Psoas muscle (tissue), 8 donors: ENCODE data around the gene RAB3D. TPM values are rescaled to one million over a fixed set of nuclear protein-coding genes. Genes with fewer than 3 reads are reported as not detected.

Experiments used
- ATAC-seq, 4 donors: fragments of 200-7000 bp; cut with Tn5 transposase; one replicate each; pipeline ENCODE4 v1.9.1; 2020; ENCODE audit warnings: moderate library complexity in 3 of 4, mild to moderate bottlenecking in 2 of 4
- DNase-seq, 2 donors: peaks; one replicate each; pipeline ENCODE4 v3.0.0-alpha.2; 2020
- H3K27ac ChIP-seq: fragments of 200-600 bp; one replicate; pipeline ENCODE4 v1.8.0; 2022
- H3K27me3 ChIP-seq, 3 donors: fragments of 200-600 bp in 1 of 3; one replicate each; pipeline versions ENCODE4 v1.6.1 to v1.8.0; 2013 to 2022; ENCODE audit warnings: low read length in 2 of 3, mild to moderate bottlenecking in 2 of 3, moderate library complexity in 1 of 3; ENCODE audit not compliant: insufficient read depth in 3 of 3
- H3K36me3 ChIP-seq, 2 donors: fragments of 200-600 bp in 1 of 2; one replicate each; pipeline versions ENCODE4 v1.6.1 to v1.8.0; 2013 to 2022; ENCODE audit warnings: low read depth in 1 of 2, mild to moderate bottlenecking in 1 of 2, moderate library complexity in 1 of 2; ENCODE audit not compliant: insufficient read depth in 1 of 2
- H3K4me1 ChIP-seq: fragments of 200-600 bp; one replicate; pipeline ENCODE4 v1.8.0; 2022
- H3K4me3 ChIP-seq: fragments of 200-600 bp; one replicate; pipeline ENCODE4 v1.8.0; 2022; ENCODE audit warnings: mild to moderate bottlenecking
- H3K9me3 ChIP-seq: fragments of 200-600 bp; one replicate; pipeline ENCODE4 v1.8.0; 2022
- CTCF ChIP-seq: fragments of 200-600 bp; IDR thresholded peaks from one replicate; pipeline ENCODE4 v1.8.0; 2022; ENCODE audit warnings: antibody characterized with exemption
- WGBS, 3 donors: extraction: QIAGEN DNeasy Blood & Tissue Kit; methylation state at CpG; one replicate each; pipeline versions ENCODE4 v1.1.6 to v1.1.7; 2013; 5-methylcytosine and 5-hydroxymethylcytosine counted together
- intact Hi-C, 2 donors: fragments of 100-400 bp; cut with DNase I; formaldehyde crosslinking; loops; one replicate each; pipeline versions ENCODE4 v1.11.0 to v1.14.2; 2022
- polyA plus RNA-seq, 3 donors: library from polyadenylated mRNA; stranded (reverse); fragments of 200-250 nt; gene quantifications; one replicate each; pipeline ENCODE4 v1.2.3, GENCODE V29; 2013
- total RNA-seq, 4 donors: library from RNA; stranded (reverse); fragmentation: NEBNext Ultra II Directional in 2 of 4; extraction: Animal tissue kit (Norgen Biotek cat#: 25700) in 2 of 4; gene quantifications; one replicate each; pipeline versions ENCODE4 v1.2.1 to v1.2.4, GENCODE V29; 2021 to 2023
- donor health status: healthy with polysubstance abuse.
- donor health status: DM: no; HTN: no; CAD: no; lungs with moderate emphysema.
- donor health status: Bipolar disorder and iron deficiency.
- donor health status: healthy.
- donor health status: DM: yes; HTN: yes; CAD: no.
- donor health status: DM: no; HTN: no; CAD: no.
- donor health status: DM: no; HTN: no; CAD: no.
- donor health status: DM: yes; HTN: yes; CAD: no.

The RAB3D gene
- total and polyA plus RNA-seq, 7 donors = 1.1 to 5.6 (median 4.0) TPM

- no peak for TF ChIP-seq CTCF
- intact Hi-C loops = no loop called here
- H3K4me3 ChIP-seq = no peak overlapping the region
- no peaks in the 10 kb centered on the region for H3K9me3 ChIP-seq
- H3K36me3 ChIP-seq = no peaks in the 10 kb centered on the region
- H3K27ac ChIP-seq = no peak overlapping the region
- WGBS, 3 donors = 69 to 76% (median 74%) methylated on average over 9 of the region's 9 CpGs
- ATAC-seq = no peak
- DNase-seq = no peak
- no peaks in the 10 kb centered on the region for H3K4me1 ChIP-seq
- H3K27me3 ChIP-seq = peaks cover 0 to 16% (median 0%) of the 10 kb centered on the region in 3 donors
These were observed 33.1 kb downstream of the RAB3D start for GRCh38 chr19:11306337-11306736.

- H3K4me3 ChIP-seq = no peak overlapping the region
- no peaks in the 10 kb centered on the region for H3K4me1 ChIP-seq
- TF ChIP-seq CTCF = no peak
- H3K36me3 ChIP-seq = no peaks in the 10 kb centered on the region
- intact Hi-C loops = no loop called here
- no peaks in the 10 kb centered on the region for H3K9me3 ChIP-seq
- no peak overlapping the region for H3K27ac ChIP-seq
- 79 to 90% (median 82%) methylated on average over 5 of the region's 5 CpGs for WGBS, 3 donors
- ATAC-seq (no peak), DNase-seq (no peak)
- peaks cover 0 to 16% (median 3%) of the 10 kb centered on the region in 3 donors for H3K27me3 ChIP-seq
These were observed 34.5 kb downstream of the RAB3D start for GRCh38 chr19:11304936-11305335.

- H3K27me3 ChIP-seq = peaks cover 0 to 4% (median 3%) of the 10 kb centered on the region in 3 donors
- TF ChIP-seq CTCF = no peak
- no peaks in the 10 kb centered on the region for H3K9me3 ChIP-seq
- no peak for DNase-seq
- intact Hi-C loops = no loop called here
- 63 to 68% (median 67%) methylated on average over 11 of the region's 11 CpGs for WGBS, 3 donors
- H3K4me3 ChIP-seq = no peak overlapping the region
- no peak overlapping the region for H3K27ac ChIP-seq
- ATAC-seq = no peak
- H3K4me1 ChIP-seq = no peaks in the 10 kb centered on the region
- no peaks in the 10 kb centered on the region for H3K36me3 ChIP-seq
These were observed 38.7 kb downstream of the RAB3D start for GRCh38 chr19:11300811-11301120.

GRCh38 chr19:11299946-11300810 is 39.3 kb downstream of the RAB3D start:
- WGBS, 3 donors = 53 to 61% (median 60%) methylated on average over 8 of the region's 8 CpGs
- Histone ChIP-seq H3K4me1 (no peaks in the 10 kb centered on the region), H3K27ac (no peak overlapping the region), H3K27me3 (peaks cover 0 to 6% (median 3%) of the 10 kb centered on the region in 3 donors), H3K4me3 (no peak overlapping the region), H3K9me3 (no peaks in the 10 kb centered on the region), H3K36me3 (no peaks in the 10 kb centered on the region)
- no peak for TF ChIP-seq CTCF
- intact Hi-C loops = loop anchor here in 1 of 2 donors (10.0 kb wide), 1 partner anchor 285 kb away; no protein-coding TSS in a partner anchor
- no peak for DNase-seq
- ATAC-seq = no peak
